ENCODE data around the gene CES4A.

GRCh38 chr16:67050796-67051195, 62.4 kb downstream of the CES4A start:
- TF ChIP-seq ARNT (IDR thresholded peaks at IDR 0.05): no peak
- no peak for TF ChIP-seq ZNF384 (IDR thresholded peaks at IDR 0.05)
